ENCODE measurements around the gene TCHHL1.

- no peak for TF ChIP-seq ATF2 (CRISPR knock-in tag; IDR thresholded peaks at IDR 0.05; ENCODE audit: borderline replicate concordance, low read depth)
- no peak for TF ChIP-seq CTCF (IDR thresholded peaks at IDR 0.05)
- no peak for TF ChIP-seq ZNF232 (CRISPR knock-in tag; IDR thresholded peaks at IDR 0.05)
- TF ChIP-seq ZNF138 (CRISPR knock-in tag; conservative IDR thresholded peaks at IDR 0.05) = no peak
- no peak for TF ChIP-seq CBFB (CRISPR knock-in tag; IDR thresholded peaks at IDR 0.05; ENCODE audit: low read depth)
- no peak for TF ChIP-seq ZNF416 (CRISPR knock-in tag; IDR thresholded peaks at IDR 0.05)
- no peak for TF ChIP-seq ETV6 (CRISPR knock-in tag; IDR thresholded peaks at IDR 0.05)
- no peak for TF ChIP-seq JUN (CRISPR knock-in tag; IDR thresholded peaks at IDR 0.05)
- no peak for TF ChIP-seq E2F1 (CRISPR knock-in tag; IDR thresholded peaks at IDR 0.05)
- no peak for TF ChIP-seq NR3C1 (CRISPR knock-in tag; conservative IDR thresholded peaks at IDR 0.05; ENCODE audit: low read depth)
Measured at GRCh38 chr1:152047730-152048415, 41.0 kb downstream of the TCHHL1 start.

Data from WTC11 (cell line).